Body of pancreas (tissue), 4 donors: ENCODE data around the gene SLC6A13. TPM values are rescaled to one million over a fixed set of nuclear protein-coding genes. Genes with fewer than 3 reads are reported as not detected.

Source experiments
- ATAC-seq: fragments of 150-250 bp; one replicate; pipeline ENCODE4 v1.9.1; 2016
- DNase-seq, 4 donors: peaks; one replicate each; pipeline ENCODE4 v3.0.0-alpha.2; 2019
- H3K27ac ChIP-seq, 4 donors: fragments of 200-600 bp; sonication (generic); 1 replicate in 3 of 4; 2 replicates in 1 of 4; pipeline versions ENCODE4 v1.5.1 to v1.6.1; 2016 to 2019; ENCODE audit warnings: mild to moderate bottlenecking in 1 of 4, mixed read lengths in 1 of 4, moderate library complexity in 1 of 4
- H3K27me3 ChIP-seq, 2 donors: fragments of 200-600 bp; sonication (generic); one replicate each; pipeline ENCODE4 v1.6.0; 2016; ENCODE audit warnings: mild to moderate bottlenecking in 1 of 2
- H3K36me3 ChIP-seq, 2 donors: fragments of 200-600 bp; sonication (generic); replicated peaks in 1 of 2; 2 replicates each; pipeline ENCODE4 v1.5.1; 2016; ENCODE audit warnings: low read depth in 2 of 2; ENCODE audit not compliant: insufficient read depth in 1 of 2
- H3K4me1 ChIP-seq: fragments of 200-600 bp; sonication (generic); one replicate; pipeline ENCODE4 v1.6.0; 2016
- H3K4me3 ChIP-seq, 2 donors: fragments of 200-600 bp; sonication (generic); 1 replicate in 1 of 2; 2 replicates in 1 of 2; pipeline ENCODE4 v1.5.1; 2016 to 2019
- H3K9me3 ChIP-seq, 3 donors: fragments of 200-600 bp; sonication (generic); 1 replicate in 2 of 3; 2 replicates in 1 of 3; pipeline ENCODE4 v1.5.1; 2016
- POLR2A ChIP-seq, 3 donors: fragments of 450-650 bp; IDR thresholded peaks; one replicate each; pipeline ENCODE4 v1.6.1; 2016; ENCODE audit warnings: antibody characterized with exemption in 3 of 3, mild to moderate bottlenecking in 2 of 3
- WGBS, 2 donors: methylation state at CpG; one replicate each; pipeline ENCODE4 v1.1.5; 2017; 5-methylcytosine and 5-hydroxymethylcytosine counted together
- intact Hi-C: fragments of 100-400 bp; cut with DNase I; formaldehyde crosslinking; loops from one replicate; pipeline ENCODE4 v1.15.1; 2023
- total RNA-seq, 2 donors: library from RNA; depleted of rRNA; stranded (reverse); fragments of >200 nt; gene quantifications; one replicate each; pipeline ENCODE4 v1.1.0, GENCODE V29; 2016
- TF ChIP-seq, protein P1 (sequence below), 7 experiments: fragments of 450-650 bp in 4 of 7; fragments of 200-600 bp in 3 of 7; sonication (generic) in 3 of 7; IDR thresholded peaks; one replicate each; pipeline ENCODE4 v1.5.1; 2016 to 2019; ENCODE audit warnings: antibody characterized with exemption in 7 of 7

SLC6A13 gene
- total RNA-seq, 2 donors from 2014 or later = not detected

GRCh38 chr12:212415-212714 is 50.3 kb downstream of the SLC6A13 start:
- no peaks in the 10 kb centered on the region for H3K36me3 ChIP-seq
- intact Hi-C loops = no loop called here
- H3K4me1 ChIP-seq = peaks cover 45% of the 10 kb centered on the region
- no peak for DNase-seq
- no peaks in the 10 kb centered on the region for H3K27me3 ChIP-seq
- no peak overlapping the region for H3K4me3 ChIP-seq
- 54 to 81% methylated on average over 8 of the region's 8 CpGs for WGBS, 2 donors
- H3K27ac ChIP-seq = peak overlapping the region in 2 of 4 donors; percentile 17 to 83
- no peaks in the 10 kb centered on the region for H3K9me3 ChIP-seq
- no peak for ATAC-seq
- TF ChIP-seq, protein P1, sequence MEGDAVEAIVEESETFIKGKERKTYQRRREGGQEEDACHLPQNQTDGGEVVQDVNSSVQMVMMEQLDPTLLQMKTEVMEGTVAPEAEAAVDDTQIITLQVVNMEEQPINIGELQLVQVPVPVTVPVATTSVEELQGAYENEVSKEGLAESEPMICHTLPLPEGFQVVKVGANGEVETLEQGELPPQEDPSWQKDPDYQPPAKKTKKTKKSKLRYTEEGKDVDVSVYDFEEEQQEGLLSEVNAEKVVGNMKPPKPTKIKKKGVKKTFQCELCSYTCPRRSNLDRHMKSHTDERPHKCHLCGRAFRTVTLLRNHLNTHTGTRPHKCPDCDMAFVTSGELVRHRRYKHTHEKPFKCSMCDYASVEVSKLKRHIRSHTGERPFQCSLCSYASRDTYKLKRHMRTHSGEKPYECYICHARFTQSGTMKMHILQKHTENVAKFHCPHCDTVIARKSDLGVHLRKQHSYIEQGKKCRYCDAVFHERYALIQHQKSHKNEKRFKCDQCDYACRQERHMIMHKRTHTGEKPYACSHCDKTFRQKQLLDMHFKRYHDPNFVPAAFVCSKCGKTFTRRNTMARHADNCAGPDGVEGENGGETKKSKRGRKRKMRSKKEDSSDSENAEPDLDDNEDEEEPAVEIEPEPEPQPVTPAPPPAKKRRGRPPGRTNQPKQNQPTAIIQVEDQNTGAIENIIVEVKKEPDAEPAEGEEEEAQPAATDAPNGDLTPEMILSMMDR (IDR thresholded peaks at IDR 0.05) = no peak
- TF ChIP-seq POLR2A (IDR thresholded peaks at IDR 0.05) = no peak

DNA sequence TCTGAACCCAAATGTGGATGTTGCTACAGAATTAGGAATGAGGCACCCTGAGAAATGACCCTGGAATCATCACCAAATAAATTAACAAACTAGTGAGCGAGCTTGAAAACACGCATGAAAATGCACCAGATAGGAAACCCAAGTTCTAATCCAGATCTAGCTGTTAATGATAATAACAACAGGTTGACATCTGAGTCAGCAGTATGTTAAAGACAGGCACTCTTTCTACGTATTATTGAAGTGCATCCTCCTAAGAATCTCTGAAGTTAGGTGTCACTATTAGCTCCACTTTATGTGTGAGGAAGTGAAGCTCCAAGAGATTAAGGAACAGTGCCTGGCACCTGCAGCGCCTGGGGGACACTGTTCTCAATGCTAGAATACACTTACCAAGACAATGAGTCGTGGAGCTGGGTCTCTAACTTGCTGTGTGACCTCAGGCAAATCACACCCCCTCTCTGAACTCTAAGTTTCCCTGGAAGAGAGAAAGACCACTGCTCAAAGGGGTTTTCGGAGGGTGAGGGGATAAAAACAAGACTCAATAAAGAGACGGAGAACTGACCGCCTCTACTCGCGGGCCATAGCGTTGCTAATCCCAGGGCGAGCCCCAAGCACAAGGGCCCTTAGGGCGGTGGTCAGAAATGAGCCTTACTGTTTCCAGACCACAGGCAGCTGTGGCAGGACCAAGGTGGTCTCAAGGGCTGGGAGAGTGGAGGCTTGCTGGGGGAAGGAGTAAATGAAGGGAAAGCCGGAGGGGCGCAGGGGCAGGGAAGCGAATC is 50.8 kb downstream of the SLC6A13 start:
- H3K36me3 ChIP-seq = no peaks in the 10 kb centered on the region
- WGBS, 2 donors = 77 to 94% methylated on average over 16 of the region's 16 CpGs
- intact Hi-C loops = no loop called here
- H3K9me3 ChIP-seq = no peaks in the 10 kb centered on the region
- H3K4me1 ChIP-seq = peaks cover 45% of the 10 kb centered on the region
- no peak for TF ChIP-seq POLR2A (IDR thresholded peaks at IDR 0.05)
- TF ChIP-seq, protein P1 (IDR thresholded peaks at IDR 0.05) = no peak
- ATAC-seq = no peak
- H3K4me3 ChIP-seq = no peak overlapping the region
- DNase-seq = no peak
- H3K27me3 ChIP-seq = no peaks in the 10 kb centered on the region
- H3K27ac ChIP-seq = peak overlapping the region in 3 of 4 donors; percentile 76 to 83 (median 83)

- intact Hi-C loops = no loop called here
- DNase-seq (peak in 2 of 4 donors; percentile 46 to 51), ATAC-seq (peak; percentile 45)
- Histone ChIP-seq H3K4me1 (peaks cover 45% of the 10 kb centered on the region), H3K4me3 (no peak overlapping the region), H3K9me3 (no peaks in the 10 kb centered on the region), H3K36me3 (no peaks in the 10 kb centered on the region), H3K27me3 (no peaks in the 10 kb centered on the region), H3K27ac (peak overlapping the region in 3 of 4 donors; percentile 76 to 83 (median 83))
- 70 to 82% methylated on average over 3 of the region's 3 CpGs for WGBS, 2 donors
- TF ChIP-seq, protein P1 (IDR thresholded peaks at IDR 0.05) = no peak
- TF ChIP-seq POLR2A (IDR thresholded peaks at IDR 0.05) = no peak
Measured at GRCh38 chr12:211142-211465, 51.5 kb downstream of the SLC6A13 start.

GRCh38 chr12:210277-211141 is 52.1 kb downstream of the SLC6A13 start:
- peak; percentile 86 for ATAC-seq
- H3K4me1 ChIP-seq = peaks cover 45% of the 10 kb centered on the region
- H3K9me3 ChIP-seq = no peaks in the 10 kb centered on the region
- no peak for TF ChIP-seq POLR2A (IDR thresholded peaks at IDR 0.05)
- TF ChIP-seq, protein P1 (IDR thresholded peaks at IDR 0.05) = no peak
- H3K36me3 ChIP-seq = no peaks in the 10 kb centered on the region
- H3K4me3 ChIP-seq = no peak overlapping the region
- H3K27ac ChIP-seq = peak overlapping the region in 3 of 4 donors; percentile 76 to 83 (median 83)
- 29 to 33% methylated on average over 15 to 16 of the region's 16 CpGs for WGBS, 2 donors
- DNase-seq = peak; percentile 58 to 81 (median 70)
- intact Hi-C loops = no loop called here
- H3K27me3 ChIP-seq = no peaks in the 10 kb centered on the region
